PC-3 (cell line): ENCODE results near the gene SH3BGR. TPM values are rescaled to one million over a fixed set of nuclear protein-coding genes. Genes with fewer than 3 reads are reported as not detected.

Experiments
- ATAC-seq: fragments of 200-7000 bp; cut with Tn5 transposase; 2 replicates; pipeline ENCODE4 v1.9.1; 2020; ENCODE audit warnings: mild to moderate bottlenecking, moderate library complexity
- BruUV-seq: library from RNA; stranded (reverse); fragments of 400-500 nt; replicated peaks from 2 replicates; lab custom pipeline; 2021; lab: Mats Ljungman, UMichigan
- CTCF ChIA-PET: fragments of 300-600 bp; sonication (Branson Sonifier 250); formaldehyde crosslinking; loops from one replicate; lab custom pipeline; 2022; ENCODE audit warnings: antibody characterized with exemption; lab: Charles Lee
- POLR2A ChIA-PET: fragments of 300-600 bp; sonication (Branson Sonifier 250); formaldehyde crosslinking; loops from one replicate; lab custom pipeline; 2022; ENCODE audit warnings: antibody characterized with exemption; ENCODE audit not compliant: unreplicated experiment; lab: Charles Lee
- DNase-seq: peaks from one replicate; pipeline ENCODE4 v3.0.0-alpha.2; 2015
- H2AFZ ChIP-seq: fragments of 300-600 bp; sonication (generic); 2 replicates; pipeline ENCODE4 v1.6.0; 2016; ENCODE audit warnings: antibody characterized with exemption, low read length
- H3F3A ChIP-seq: fragments of 300-600 bp; sonication (generic); one replicate; pipeline ENCODE4 v1.6.0; 2017; ENCODE audit warnings: antibody characterized with exemption, low read length, control low read depth, mild to moderate bottlenecking; ENCODE audit not compliant: unreplicated experiment
- H3K27ac ChIP-seq: fragments of 300-600 bp; sonication (generic); 2 replicates; pipeline ENCODE4 v1.5.1; 2016; ENCODE audit warnings: mild to moderate bottlenecking, low read length
- H3K27me3 ChIP-seq: fragments of 300-600 bp; sonication (generic); 2 replicates; pipeline ENCODE4 v1.6.1; 2016; ENCODE audit warnings: low read length, mixed read lengths
- H3K36me3 ChIP-seq: fragments of 300-600 bp; sonication (generic); 2 replicates; pipeline ENCODE4 v1.6.1; 2016; ENCODE audit warnings: low read depth, mixed run types, low read length, mixed read lengths
- H3K4me1 ChIP-seq: fragments of 300-600 bp; sonication (generic); 2 replicates; pipeline ENCODE4 v1.5.1; 2016; ENCODE audit warnings: low read length; ENCODE audit not compliant: insufficient read depth
- H3K4me2 ChIP-seq: fragments of 300-600 bp; sonication (generic); 2 replicates; pipeline ENCODE4 v1.6.0; 2016; ENCODE audit warnings: low read length
- H3K4me3 ChIP-seq: fragments of 300-600 bp; sonication (generic); 2 replicates; pipeline ENCODE4 v1.5.1; 2016; ENCODE audit warnings: mild to moderate bottlenecking, low read length, mixed read lengths
- H3K79me2 ChIP-seq: fragments of 300-600 bp; sonication (generic); 2 replicates; pipeline ENCODE4 v1.6.1; 2017; ENCODE audit warnings: low read length, mixed read lengths
- H3K9ac ChIP-seq: fragments of 300-600 bp; sonication (generic); 2 replicates; pipeline ENCODE4 v1.6.0; 2016; ENCODE audit warnings: mild to moderate bottlenecking, low read length
- H3K9me2 ChIP-seq: fragments of 300-600 bp; sonication (generic); replicated peaks from 2 replicates; pipeline ENCODE4 v1.6.1; 2016; ENCODE audit warnings: mixed run types, low read length, mixed read lengths
- H3K9me3 ChIP-seq: fragments of 300-600 bp; sonication (generic); 2 replicates; pipeline ENCODE4 v1.6.1; 2016; ENCODE audit warnings: low read length, mixed read lengths
- H4K20me1 ChIP-seq: fragments of 300-600 bp; sonication (generic); 2 replicates; pipeline ENCODE4 v1.6.1; 2016; ENCODE audit warnings: low read length, mixed read lengths
- EZH2 ChIP-seq: fragments of 300-600 bp; sonication (generic); IDR thresholded peaks from one replicate; pipeline ENCODE4 v1.6.1; 2017; ENCODE audit warnings: antibody characterized with exemption, mild to moderate bottlenecking, low read length; ENCODE audit not compliant: unreplicated experiment
- EZH2phosphoT487 ChIP-seq: fragments of 300-600 bp; sonication (generic); IDR thresholded peaks from 2 replicates; pipeline ENCODE4 v1.6.1; 2018; ENCODE audit warnings: mild to moderate bottlenecking, antibody characterized with exemption, low read length, borderline replicate concordance
- intact Hi-C: fragments of 100-400 bp; cut with micrococcal nuclease; formaldehyde crosslinking; loops from 2 replicates; pipeline ENCODE4 v1.9.0; 2023
- total RNA-seq: library from RNA; depleted of rRNA; stranded (reverse); fragments of >200 nt; gene quantifications from 2 replicates; pipeline ENCODE4 v1.2.3, GENCODE V29; 2014
- TF ChIP-seq, protein P1 (sequence below): fragments of 300-600 bp; sonication (generic); conservative IDR thresholded peaks from 2 replicates; pipeline ENCODE4 v1.5.1; 2017; ENCODE audit warnings: antibody characterized with exemption, low read depth, mild to moderate bottlenecking, low read length

Gene SH3BGR
- total RNA-seq, 1 experiment from 2014 or later: 1.3 TPM

DNA sequence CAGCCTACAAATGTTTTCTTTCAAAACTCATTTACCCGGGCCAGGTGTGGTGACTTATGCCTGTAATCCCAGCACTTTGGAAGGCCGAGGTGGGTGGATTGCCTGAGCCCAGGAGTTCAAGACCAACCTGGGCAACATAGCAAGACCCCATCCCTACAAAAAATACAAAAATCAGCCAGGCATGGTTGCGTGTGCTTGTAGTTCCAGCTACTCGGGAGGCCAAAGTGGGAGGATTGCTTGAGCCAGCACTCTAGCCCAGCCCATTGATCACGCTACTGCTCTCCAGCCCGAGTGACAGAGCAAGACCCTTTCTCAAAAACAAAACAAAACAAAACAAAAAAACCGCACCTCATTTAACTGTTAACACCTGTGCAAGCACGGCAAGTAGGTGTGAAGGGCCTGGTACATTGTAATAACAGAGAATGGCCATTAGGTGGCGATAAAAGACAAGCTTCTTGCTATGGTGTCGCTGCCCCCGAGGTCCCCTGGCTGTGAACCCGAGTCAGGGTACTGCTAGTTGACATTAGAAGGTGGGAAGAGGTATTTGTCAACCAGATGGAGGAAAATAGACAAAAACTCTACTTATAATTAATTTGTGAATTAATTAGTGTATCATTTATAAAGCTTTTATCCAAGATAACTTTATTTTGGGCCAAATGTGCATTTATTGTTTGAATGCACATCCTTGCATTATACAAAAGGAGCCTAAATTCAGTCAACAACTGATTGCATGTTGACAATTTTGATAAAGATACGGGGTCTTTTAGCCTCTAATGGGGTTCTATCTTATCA, 66.5 kb downstream of the SH3BGR start:
- Histone ChIP-seq H3K9me2 (no peaks in the 10 kb centered on the region), H3K27ac (no peak overlapping the region), H3K4me3 (no peak overlapping the region), H3K36me3 (no peaks in the 10 kb centered on the region), H3K4me1 (peaks cover 5% of the 10 kb centered on the region; the same call in 1 of the 2 replicates), H4K20me1 (no peaks in the 10 kb centered on the region), H3K79me2 (no peaks in the 10 kb centered on the region), H3K9me3 (no peaks in the 10 kb centered on the region), H3K4me2 (no peak overlapping the region), H3F3A (no peaks in the 10 kb centered on the region), H3K9ac (no peak overlapping the region), H3K27me3 (no peaks in the 10 kb centered on the region), H2AFZ (no peak overlapping the region)
- TF ChIP-seq EZH2phosphoT487 (no peak), EZH2 (no peak)
- TF ChIP-seq, protein P1, sequence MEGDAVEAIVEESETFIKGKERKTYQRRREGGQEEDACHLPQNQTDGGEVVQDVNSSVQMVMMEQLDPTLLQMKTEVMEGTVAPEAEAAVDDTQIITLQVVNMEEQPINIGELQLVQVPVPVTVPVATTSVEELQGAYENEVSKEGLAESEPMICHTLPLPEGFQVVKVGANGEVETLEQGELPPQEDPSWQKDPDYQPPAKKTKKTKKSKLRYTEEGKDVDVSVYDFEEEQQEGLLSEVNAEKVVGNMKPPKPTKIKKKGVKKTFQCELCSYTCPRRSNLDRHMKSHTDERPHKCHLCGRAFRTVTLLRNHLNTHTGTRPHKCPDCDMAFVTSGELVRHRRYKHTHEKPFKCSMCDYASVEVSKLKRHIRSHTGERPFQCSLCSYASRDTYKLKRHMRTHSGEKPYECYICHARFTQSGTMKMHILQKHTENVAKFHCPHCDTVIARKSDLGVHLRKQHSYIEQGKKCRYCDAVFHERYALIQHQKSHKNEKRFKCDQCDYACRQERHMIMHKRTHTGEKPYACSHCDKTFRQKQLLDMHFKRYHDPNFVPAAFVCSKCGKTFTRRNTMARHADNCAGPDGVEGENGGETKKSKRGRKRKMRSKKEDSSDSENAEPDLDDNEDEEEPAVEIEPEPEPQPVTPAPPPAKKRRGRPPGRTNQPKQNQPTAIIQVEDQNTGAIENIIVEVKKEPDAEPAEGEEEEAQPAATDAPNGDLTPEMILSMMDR: peak; percentile 96
- intact Hi-C loops: loop anchor here (1.0 to 2.0 kb wide), 3 partner anchors 112 to 197 kb away; no protein-coding TSS in a partner anchor
- POLR2A ChIA-PET: interaction anchor here (0.7 kb wide), 1 partner anchor 143 kb away, joined by 3 read pairs; no protein-coding TSS in a partner anchor
- no TSS peak for BruUV-seq
- peak; percentile 97 for ATAC-seq
- peak; percentile 82 for DNase-seq
- CTCF ChIA-PET: interaction anchor here (0.6 to 1.4 kb wide), 7 partner anchors 37 to 1001 kb away, joined by 3 to 12 read pairs (median 4); no protein-coding TSS in a partner anchor

DNA sequence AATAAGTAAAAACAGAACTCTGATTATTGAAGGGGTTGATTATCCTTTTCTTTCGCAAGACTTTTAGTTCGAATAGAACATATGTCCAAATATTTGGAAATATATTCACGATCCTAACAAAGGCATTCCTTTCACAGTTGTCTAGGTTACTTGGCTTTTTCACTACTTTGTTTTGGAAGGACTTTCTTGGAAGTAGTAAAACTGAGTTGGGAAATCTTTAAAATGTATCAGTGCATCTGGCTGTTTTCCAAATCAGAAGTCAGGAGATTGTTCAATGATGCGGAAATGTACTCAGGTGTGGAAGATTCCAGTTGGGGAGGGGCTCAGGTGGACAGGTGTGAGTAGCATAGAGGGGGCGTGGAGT, 67.1 kb downstream of the SH3BGR start:
- POLR2A ChIA-PET: interaction anchor here (0.7 kb wide), 1 partner anchor 143 kb away, joined by 3 read pairs; no protein-coding TSS in a partner anchor
- DNase-seq: no peak
- Histone ChIP-seq H3K27me3 (no peaks in the 10 kb centered on the region), H3K4me3 (no peak overlapping the region), H3F3A (no peaks in the 10 kb centered on the region), H2AFZ (no peak overlapping the region), H3K9ac (no peak overlapping the region), H3K36me3 (no peaks in the 10 kb centered on the region), H3K4me1 (peaks cover 5% of the 10 kb centered on the region; the same call in 1 of the 2 replicates), H3K9me2 (no peaks in the 10 kb centered on the region), H3K27ac (no peak overlapping the region), H4K20me1 (no peaks in the 10 kb centered on the region), H3K79me2 (no peaks in the 10 kb centered on the region), H3K4me2 (no peak overlapping the region), H3K9me3 (no peaks in the 10 kb centered on the region)
- CTCF ChIA-PET: interaction anchor here (0.6 to 1.4 kb wide), 5 partner anchors 111 to 1001 kb away, joined by 3 to 12 read pairs (median 5); no protein-coding TSS in a partner anchor
- BruUV-seq: no TSS peak
- ATAC-seq: 0 out of 2 replicates have a peak, but pooled peaks have one; percentile 15
- TF ChIP-seq, protein P1: no peak
- no peak for TF ChIP-seq EZH2
- TF ChIP-seq EZH2phosphoT487: no peak
- intact Hi-C loops: loop anchor here (1.0 to 2.0 kb wide), 3 partner anchors 111 to 196 kb away; no protein-coding TSS in a partner anchor
